Esophagus muscularis mucosa (tissue), 4 donors: ENCODE results near the gene HMGN3. TPM values are rescaled to one million over a fixed set of nuclear protein-coding genes. Genes with fewer than 3 reads are reported as not detected.

Experiments used
- DNase-seq: peaks from one replicate; pipeline ENCODE4 v3.0.0-alpha.2; 2017; ENCODE audit errors: extremely low spot score
- H3K27ac ChIP-seq, 4 donors: fragments of 200-600 bp; sonication (generic); replicated peaks in 1 of 4; 1 replicate in 3 of 4; 2 replicates in 1 of 4; pipeline ENCODE4 v1.5.1; 2016 to 2019; ENCODE audit warnings: mild to moderate bottlenecking in 1 of 4
- H3K27me3 ChIP-seq, 4 donors: fragments of 200-600 bp; sonication (generic); one replicate each; pipeline versions ENCODE4 v1.5.1 to v1.6.0; 2016 to 2019
- H3K36me3 ChIP-seq, 4 donors: fragments of 200-600 bp; sonication (generic); one replicate each; pipeline ENCODE4 v1.5.1; 2016 to 2019
- H3K4me1 ChIP-seq, 4 donors: fragments of 200-600 bp; sonication (generic); one replicate each; pipeline ENCODE4 v1.5.1; 2016 to 2019
- H3K4me3 ChIP-seq, 4 donors: fragments of 200-600 bp; sonication (generic); 1 replicate in 2 of 4; 2 replicates in 2 of 4; pipeline ENCODE4 v1.5.1; 2016 to 2019; ENCODE audit warnings: mild to moderate bottlenecking in 4 of 4, moderate library complexity in 1 of 4
- H3K9me3 ChIP-seq, 4 donors: fragments of 200-600 bp; sonication (generic); 1 replicate in 3 of 4; 2 replicates in 1 of 4; pipeline ENCODE4 v1.5.1; 2016 to 2019
- CTCF ChIP-seq, 3 experiments: fragments of 200-600 bp in 2 of 3; fragments of 450-650 bp in 1 of 3; sonication (generic) in 2 of 3; IDR thresholded peaks; one replicate each; pipeline ENCODE4 v1.5.1; 2017 to 2019; ENCODE audit warnings: antibody characterized with exemption in 3 of 3, mild to moderate bottlenecking in 2 of 3, moderate library complexity in 1 of 3
- EP300 ChIP-seq: sonication (generic); formaldehyde crosslinking; IDR thresholded peaks from one replicate; pipeline ENCODE4 v1.6.1; 2017; ENCODE audit warnings: antibody characterized with exemption
- POLR2A ChIP-seq: fragments of 450-650 bp; IDR thresholded peaks from one replicate; pipeline ENCODE4 v1.6.1; 2017; ENCODE audit warnings: antibody characterized with exemption, moderate library complexity, mild to moderate bottlenecking, low read depth
- POLR2AphosphoS5 ChIP-seq, 2 donors: sonication (generic); formaldehyde crosslinking; IDR thresholded peaks; one replicate each; pipeline ENCODE4 v1.6.1; 2017; ENCODE audit warnings: antibody characterized with exemption in 2 of 2
- WGBS: methylation state at CpG from one replicate; pipeline ENCODE4 v1.1.5; 2018; 5-methylcytosine and 5-hydroxymethylcytosine counted together
- intact Hi-C: fragments of 100-400 bp; cut with DNase I; formaldehyde crosslinking; loops from one replicate; pipeline ENCODE4 v1.15.1; 2023
- total RNA-seq, 4 donors: library from RNA; depleted of rRNA; stranded (reverse); fragments of >200 nt; gene quantifications; one replicate each; pipeline versions ENCODE4 v1.1.0 to v1.2.1, GENCODE V29; 2016

Gene HMGN3
- total RNA-seq, 4 donors from 2014 or later, result 27.6 to 61.0 (median 47.1) TPM

- TF ChIP-seq CTCF (IDR thresholded peaks at IDR 0.05) (no peak), POLR2A (no peak), POLR2AphosphoS5 (IDR thresholded peaks at IDR 0.05) (no peak), EP300 (no peak)
- no peak for DNase-seq
- no peaks in the 10 kb centered on the region for H3K27me3 ChIP-seq
- 95% methylated on average over 5 of the region's 5 CpGs for WGBS
- H3K36me3 ChIP-seq, result no peaks in the 10 kb centered on the region
- no peaks in the 10 kb centered on the region for H3K4me1 ChIP-seq
- H3K9me3 ChIP-seq, result no peaks in the 10 kb centered on the region
- H3K27ac ChIP-seq, result no peak overlapping the region
- intact Hi-C loops, result no loop called here
- H3K4me3 ChIP-seq, result no peak overlapping the region
Measured at GRCh38 chr6:79158856-79159516, 75.5 kb downstream of the HMGN3 start.

- Histone ChIP-seq H3K27me3 (no peaks in the 10 kb centered on the region), H3K36me3 (no peaks in the 10 kb centered on the region), H3K9me3 (no peaks in the 10 kb centered on the region), H3K4me1 (no peaks in the 10 kb centered on the region), H3K27ac (no peak overlapping the region), H3K4me3 (no peak overlapping the region)
- TF ChIP-seq POLR2A (no peak), CTCF (IDR thresholded peaks at IDR 0.05) (no peak), POLR2AphosphoS5 (IDR thresholded peaks at IDR 0.05) (no peak), EP300 (no peak)
- DNase-seq, result no peak
- WGBS, result 70% methylated on average over 3 of the region's 3 CpGs
- intact Hi-C loops, result no loop called here
Measured at GRCh38 chr6:79157961-79158644, 76.4 kb downstream of the HMGN3 start.

GRCh38 chr6:79152269-79152737, 82.2 kb downstream of the HMGN3 start:
- H3K27me3 ChIP-seq, result no peaks in the 10 kb centered on the region
- no peaks in the 10 kb centered on the region for H3K4me1 ChIP-seq
- H3K27ac ChIP-seq, result no peak overlapping the region
- no peak overlapping the region for H3K4me3 ChIP-seq
- no peak for TF ChIP-seq CTCF (IDR thresholded peaks at IDR 0.05)
- TF ChIP-seq EP300, result no peak
- no peak for TF ChIP-seq POLR2AphosphoS5 (IDR thresholded peaks at IDR 0.05)
- no peak for TF ChIP-seq POLR2A
- no peaks in the 10 kb centered on the region for H3K9me3 ChIP-seq
- intact Hi-C loops, result no loop called here
- H3K36me3 ChIP-seq, result no peaks in the 10 kb centered on the region
- WGBS, result 58% methylated on average over 5 of the region's 5 CpGs
- no peak for DNase-seq

Other genes with a start within 250 kb of the HMGN3 start
- gene PHIP, start 156.4 kb downstream of the HMGN3 start, total RNA-seq, result 10 to 100 TPM; 20.1 to 32.4 (median 25.5) TPM